Right atrium auricular region (tissue), 2 donors: ENCODE data around the gene ANKRD62. TPM values are rescaled to one million over a fixed set of nuclear protein-coding genes. Genes with fewer than 3 reads are reported as not detected.

Experiments
- DNase-seq: peaks from one replicate; pipeline ENCODE4 v3.0.0-alpha.2; 2019; ENCODE audit warnings: low spot score
- H3K27ac ChIP-seq, 2 donors: fragments of 200-600 bp; sonication (generic); 1 replicate in 1 of 2; 2 replicates in 1 of 2; pipeline ENCODE4 v1.5.1; 2016 to 2019
- H3K27me3 ChIP-seq, 2 donors: fragments of 200-600 bp; sonication (generic); one replicate each; pipeline versions ENCODE4 v1.5.1 to v1.6.0; 2017 to 2019
- H3K36me3 ChIP-seq: fragments of 200-600 bp; sonication (generic); one replicate; pipeline ENCODE4 v1.5.1; 2016
- H3K4me1 ChIP-seq, 2 donors: fragments of 200-600 bp; sonication (generic); one replicate each; pipeline versions ENCODE4 v1.5.1 to v1.6.0; 2017 to 2019
- H3K4me3 ChIP-seq, 2 donors: fragments of 200-600 bp; sonication (generic); 1 replicate in 1 of 2; 2 replicates in 1 of 2; pipeline ENCODE4 v1.5.1; 2017 to 2019; ENCODE audit warnings: mild to moderate bottlenecking in 1 of 2, moderate library complexity in 1 of 2
- H3K9me3 ChIP-seq, 2 donors: fragments of 200-600 bp; sonication (generic); one replicate each; pipeline ENCODE4 v1.5.1; 2019
- CTCF ChIP-seq, 2 donors: fragments of 200-600 bp; sonication (generic); IDR thresholded peaks; one replicate each; pipeline ENCODE4 v1.5.1; 2019; ENCODE audit warnings: antibody characterized with exemption in 2 of 2
- total RNA-seq, 2 donors: library from RNA; depleted of rRNA; stranded (reverse); fragments of >200 nt; gene quantifications; one replicate each; pipeline ENCODE4 v1.1.0, GENCODE V29; 2016

Gene ANKRD62
- total RNA-seq, 2 donors from 2014 or later: not detected

DNA sequence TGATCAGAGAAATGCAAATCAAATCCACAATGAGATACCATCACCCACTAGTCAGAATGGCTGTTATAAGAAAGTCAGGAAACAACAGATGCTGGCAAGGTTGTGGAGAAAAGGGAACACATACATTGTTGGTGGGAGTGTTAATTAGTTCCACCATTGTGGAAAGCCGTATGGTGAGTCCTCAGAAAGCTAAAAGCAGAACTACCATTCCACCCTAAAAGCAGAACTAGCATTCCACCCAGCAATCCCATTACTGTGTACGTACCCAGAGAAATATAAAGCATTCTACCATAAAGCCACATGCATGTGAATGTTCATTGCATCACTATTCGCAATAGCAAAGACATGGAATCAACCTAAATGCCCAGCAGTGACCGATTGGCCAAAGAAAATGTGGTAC lies 60.7 kb downstream of the ANKRD62 start:
- TF ChIP-seq CTCF (IDR thresholded peaks at IDR 0.05): no peak
- no peak overlapping the region for H3K4me3 ChIP-seq
- no peak for DNase-seq
- H3K27me3 ChIP-seq: no peaks in the 10 kb centered on the region
- no peak overlapping the region for H3K27ac ChIP-seq
- no peaks in the 10 kb centered on the region for H3K36me3 ChIP-seq
- H3K4me1 ChIP-seq: no peaks in the 10 kb centered on the region
- H3K9me3 ChIP-seq: no peaks in the 10 kb centered on the region

DNA sequence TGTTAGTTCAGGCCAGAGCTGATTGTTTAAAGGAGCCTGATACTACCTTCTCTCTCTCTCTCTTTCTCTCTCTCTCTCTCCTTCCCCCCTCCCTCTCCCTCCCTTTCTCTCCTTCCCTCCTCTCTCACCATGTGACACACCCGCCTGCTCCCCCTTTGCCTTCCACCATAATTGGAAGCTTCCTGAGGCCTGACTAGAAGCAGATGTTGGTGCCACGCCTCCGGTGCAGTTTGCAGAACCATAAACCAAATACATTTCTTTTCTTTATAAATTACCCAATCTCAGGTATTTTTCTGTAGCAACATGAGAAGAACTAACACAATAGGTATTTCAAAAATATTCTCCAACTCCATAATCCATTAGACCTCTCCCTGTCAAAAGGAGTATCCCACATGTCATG lies 62.4 kb downstream of the ANKRD62 start:
- Histone ChIP-seq H3K4me1 (no peaks in the 10 kb centered on the region), H3K9me3 (no peaks in the 10 kb centered on the region), H3K27me3 (no peaks in the 10 kb centered on the region), H3K36me3 (no peaks in the 10 kb centered on the region), H3K27ac (no peak overlapping the region), H3K4me3 (no peak overlapping the region)
- DNase-seq: no peak
- no peak for TF ChIP-seq CTCF (IDR thresholded peaks at IDR 0.05)

- DNase-seq: no peak
Observed at GRCh38 chr18:12159446-12159845, 65.8 kb downstream of the ANKRD62 start.

DNA sequence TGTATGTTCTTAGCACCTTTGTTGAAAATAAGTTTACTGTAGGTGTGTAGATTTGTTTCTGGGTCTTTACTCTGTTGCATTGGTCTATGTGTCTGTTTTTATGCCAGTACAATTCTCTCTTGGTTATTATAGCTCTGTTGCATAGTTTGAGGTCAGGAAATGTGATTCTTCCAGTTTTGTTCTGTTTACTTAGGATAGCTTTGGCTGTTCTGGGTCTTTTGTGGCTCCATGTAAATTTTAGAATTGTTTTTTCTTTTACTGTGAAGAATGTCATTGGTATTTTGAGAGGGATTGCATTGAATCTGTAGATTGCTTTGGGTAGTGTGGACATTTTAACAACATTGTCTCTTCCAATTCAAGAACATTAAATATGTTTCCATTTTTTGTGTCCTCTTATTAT lies 69.1 kb downstream of the ANKRD62 start:
- TF ChIP-seq CTCF (IDR thresholded peaks at IDR 0.05): no peak
- no peak for DNase-seq
- Histone ChIP-seq H3K9me3 (peaks cover 0 to 16% of the 10 kb centered on the region in 2 donors), H3K27me3 (no peaks in the 10 kb centered on the region), H3K36me3 (no peaks in the 10 kb centered on the region), H3K4me1 (no peaks in the 10 kb centered on the region), H3K4me3 (no peak overlapping the region), H3K27ac (no peak overlapping the region)

More at GRCh38 chr18:12159446-12159845, 65.8 kb downstream of the ANKRD62 start:
- Histone ChIP-seq H3K9me3 (no peaks in the 10 kb centered on the region), H3K27me3 (no peaks in the 10 kb centered on the region), H3K27ac (no peak overlapping the region), H3K36me3 (no peaks in the 10 kb centered on the region), H3K4me3 (no peak overlapping the region), H3K4me1 (no peaks in the 10 kb centered on the region)
- TF ChIP-seq CTCF (IDR thresholded peaks at IDR 0.05): no peak

- H3K27me3 ChIP-seq: no peaks in the 10 kb centered on the region
- H3K4me1 ChIP-seq: no peaks in the 10 kb centered on the region
- no peak for TF ChIP-seq CTCF (IDR thresholded peaks at IDR 0.05)
- H3K4me3 ChIP-seq: no peak overlapping the region
- DNase-seq: no peak
- H3K9me3 ChIP-seq: peaks cover 0 to 16% of the 10 kb centered on the region in 2 donors
- H3K27ac ChIP-seq: no peak overlapping the region
- H3K36me3 ChIP-seq: no peaks in the 10 kb centered on the region
Observed at GRCh38 chr18:12165038-12165768, 71.6 kb downstream of the ANKRD62 start.

Other genes with a start within 250 kb of the ANKRD62 start
- 10 to 100 TPM; 30.5 to 38.2 TPM for gene CHMP1B, start 242.4 kb upstream of the ANKRD62 start, total RNA-seq
- gene MPPE1, start 185.5 kb upstream of the ANKRD62 start, total RNA-seq: 10 to 100 TPM; 18.7 to 28.9 TPM
- gene IMPA2, start 112.3 kb upstream of the ANKRD62 start, total RNA-seq: 10 to 100 TPM; 20.2 to 22.9 TPM
- 1 to 10 TPM in 1 of 2 donors, under 1 TPM in 1; 0.82 to 3.9 TPM for gene CIDEA, start 160.5 kb downstream of the ANKRD62 start, total RNA-seq
- gene TUBB6, start 214.4 kb downstream of the ANKRD62 start, total RNA-seq: 100 to 1,000 TPM; 158 to 337 TPM